Stimulated activated CD4-positive, alpha-beta T cell treated with anti-CD3 and anti-CD28 coated beads, Interleukin-4, amount 100 ng/mL, for 4 hours (primary cell): Measurements from ENCODE around the gene CDH4.
"Not testable (repeated sequence)": the region's sequence is repeated elsewhere in the genome, so short reads cannot be mapped to it uniquely, and the experiment has no call there.

Source experiments
- DNase-seq, 2 experiments: peaks; one replicate each; pipeline ENCODE4 v3.0.0-alpha.2; 2020

CDH4 gene

DNA sequence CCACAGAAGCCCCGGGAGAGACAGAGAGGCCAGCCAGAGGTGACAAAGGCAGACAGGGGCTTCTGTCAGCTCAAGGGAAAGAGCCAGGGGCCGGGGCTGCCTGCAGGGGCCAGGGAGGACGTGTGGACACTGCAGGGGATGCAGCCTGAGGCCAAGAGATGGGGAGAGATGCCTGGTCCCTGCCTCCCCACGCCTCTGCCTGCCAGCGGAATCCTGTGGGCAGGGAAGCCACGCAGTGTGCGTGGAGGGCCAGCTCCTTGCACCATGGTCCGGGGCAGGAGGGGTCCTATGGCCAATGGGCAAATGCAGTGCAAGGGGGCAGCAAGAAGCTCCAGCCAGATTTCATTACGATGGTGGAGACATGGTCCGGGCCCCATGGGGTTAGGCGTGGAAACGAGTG lies 224.9 kb downstream of the CDH4 start:
- DNase-seq: no peak

DNA sequence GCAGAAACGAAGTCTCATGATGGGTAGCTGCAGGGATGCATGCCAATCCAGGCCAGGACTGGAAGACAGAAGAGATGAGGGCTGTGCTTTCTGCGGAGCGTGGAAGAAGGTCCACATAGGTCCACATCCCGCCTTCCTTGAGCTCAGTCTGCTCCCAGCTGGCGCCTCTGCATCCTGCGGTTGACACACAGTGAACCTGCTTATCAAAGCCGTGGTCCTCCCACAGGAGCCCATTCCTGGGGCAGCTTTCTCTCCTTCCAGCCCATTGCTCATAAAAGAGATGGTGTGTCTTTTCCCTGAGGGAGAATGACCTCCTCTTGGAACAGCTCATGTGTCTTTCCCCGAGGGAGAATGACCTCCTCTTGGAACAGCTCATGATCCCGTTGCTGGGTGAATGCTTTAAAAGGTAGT lies 225.4 kb downstream of the CDH4 start:
- DNase-seq: no peak

DNA sequence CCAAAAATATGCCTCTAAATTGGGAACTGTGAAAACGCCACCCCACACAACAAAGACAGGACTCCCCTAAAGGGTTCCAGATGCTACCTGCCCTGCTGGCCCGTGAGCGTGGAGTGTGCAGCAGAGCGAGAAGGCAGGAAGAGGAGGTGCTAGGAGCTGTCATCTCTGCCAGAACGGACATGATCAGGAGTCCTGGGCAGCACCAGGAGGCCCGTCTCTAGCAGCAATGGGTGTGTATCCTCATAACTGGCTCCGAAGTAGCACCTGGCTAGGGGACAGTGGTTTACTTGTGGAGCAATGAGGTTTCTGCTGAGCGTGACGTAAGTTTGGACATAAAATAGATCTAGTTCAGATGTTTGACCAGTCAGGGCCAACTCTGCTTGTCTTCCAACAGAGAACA lies 226.0 kb downstream of the CDH4 start:
- DNase-seq: no peak

DNA sequence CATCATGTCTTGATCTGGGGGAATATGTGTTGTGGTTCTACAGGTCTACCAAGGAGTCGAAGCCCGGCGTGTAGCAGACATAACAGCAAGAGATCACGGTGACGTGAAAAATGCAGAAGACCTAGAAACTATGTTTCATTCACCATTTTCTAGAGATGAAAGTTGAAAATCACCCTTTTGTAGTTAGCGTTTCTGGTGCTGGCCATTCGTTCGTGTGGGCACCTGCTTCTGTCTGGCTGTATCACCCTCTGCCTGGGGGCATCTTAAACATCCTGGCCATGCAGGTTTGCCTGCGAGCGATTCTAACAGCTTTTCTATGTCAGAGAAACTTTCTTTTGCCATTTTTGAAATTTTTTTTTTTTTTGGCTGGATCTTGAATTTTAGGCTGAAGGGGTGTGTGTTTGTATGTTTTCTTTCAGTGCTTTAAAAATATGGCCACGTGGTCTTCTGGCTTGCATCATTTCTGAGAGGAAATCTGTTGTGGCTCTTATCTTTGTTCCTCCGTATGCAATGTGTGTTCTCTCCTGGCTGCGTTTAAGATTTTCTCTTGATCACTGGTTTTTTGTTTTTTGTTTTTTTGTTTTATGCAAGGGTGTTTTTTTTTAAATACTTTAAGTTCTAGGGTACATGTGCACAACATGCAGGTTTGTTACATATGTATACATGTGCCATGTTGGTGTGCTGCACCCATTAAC lies 226.7 kb downstream of the CDH4 start:
- DNase-seq: no peak

DNA sequence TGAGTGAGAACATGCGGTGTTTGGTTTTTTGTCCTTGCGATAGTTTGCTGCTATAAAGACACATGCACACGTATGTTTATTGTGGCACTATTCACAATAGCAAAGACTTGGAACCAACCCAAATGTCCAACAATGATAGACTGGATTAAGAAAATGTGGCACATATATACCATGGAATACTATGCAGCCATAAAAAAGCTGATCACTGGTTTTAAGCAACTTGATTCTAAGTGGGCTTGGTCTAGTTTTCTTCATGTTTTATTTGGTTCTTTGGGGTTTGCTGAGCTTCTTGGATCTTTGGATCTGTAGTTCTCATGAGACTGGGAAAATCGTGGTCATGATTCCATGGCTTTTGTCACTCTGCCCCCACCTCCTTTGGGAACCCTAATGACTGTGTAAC lies 227.4 kb downstream of the CDH4 start:
- not testable (repeated sequence) for DNase-seq

DNA sequence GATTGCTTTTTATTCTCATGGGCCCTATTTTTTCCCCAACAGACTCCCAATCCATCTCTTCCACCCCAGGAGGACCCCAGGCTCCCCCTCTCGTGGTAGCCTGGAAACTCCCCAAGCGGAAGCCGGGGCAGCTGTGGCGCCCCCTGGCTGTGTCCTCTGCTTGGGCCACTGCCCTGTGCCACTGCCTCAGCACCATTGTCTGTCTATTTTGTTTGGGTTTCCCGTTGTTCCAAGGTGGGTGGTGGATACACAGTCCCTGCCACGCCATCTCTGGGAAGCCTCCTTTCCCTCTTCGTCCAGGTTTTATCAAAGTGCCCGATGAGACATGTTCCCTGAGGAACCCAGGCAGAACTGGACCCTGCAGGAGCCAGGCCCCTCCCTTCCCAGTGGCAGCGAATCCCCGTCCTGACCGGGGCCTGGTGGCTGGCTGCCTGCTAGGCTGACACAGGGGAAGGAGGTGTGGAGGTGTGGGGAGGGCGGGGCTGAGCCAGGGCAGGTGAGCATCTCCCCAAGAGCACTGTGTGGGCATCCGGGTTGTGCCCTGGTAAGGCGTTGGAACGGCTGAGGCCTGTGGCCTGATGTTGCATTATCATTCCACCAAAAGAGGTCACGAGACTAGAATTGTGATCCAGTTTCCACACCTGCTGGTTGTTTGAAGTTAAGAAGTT lies 228.2 kb downstream of the CDH4 start:
- DNase-seq: no peak

DNA sequence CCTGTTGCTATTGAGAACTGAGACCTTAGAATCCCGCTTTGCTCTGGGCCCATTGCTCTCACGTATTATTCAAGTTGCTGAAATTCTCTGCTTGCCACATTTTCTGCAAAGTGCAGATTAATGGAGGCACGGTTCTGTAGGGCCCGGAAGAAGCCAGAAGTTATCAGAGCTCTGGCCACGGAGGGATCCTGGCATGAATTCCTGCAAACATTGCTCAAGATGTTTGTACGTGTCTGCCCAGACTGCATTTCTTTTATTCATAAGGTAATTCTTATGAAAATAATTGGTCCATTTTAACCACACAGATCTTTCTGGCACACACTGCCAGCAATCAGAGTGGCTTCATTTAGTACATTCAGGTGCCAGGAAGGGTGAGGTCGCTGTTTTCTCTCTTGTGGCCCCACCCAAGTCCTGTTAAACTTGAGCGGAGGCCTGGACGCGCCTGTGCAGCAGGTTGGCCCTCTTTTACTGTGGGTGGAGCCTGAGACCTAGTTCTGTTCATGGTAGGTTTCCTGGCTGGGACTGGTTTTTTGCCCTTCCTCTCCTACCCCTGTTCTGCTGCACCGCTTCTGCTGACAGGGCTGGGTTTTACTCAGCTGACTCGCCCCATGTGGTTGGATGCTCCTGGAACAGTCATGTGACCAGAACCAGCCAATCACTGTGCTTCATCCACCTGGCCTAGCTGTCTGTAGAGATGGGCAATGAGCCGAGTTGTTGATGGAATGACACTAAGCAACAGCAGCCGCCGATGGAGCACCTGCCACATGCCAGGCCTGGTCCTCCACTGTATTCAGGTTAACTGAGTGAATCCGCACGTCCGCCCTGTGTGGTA lies 230.2 kb downstream of the CDH4 start:
- no peak for DNase-seq

DNA sequence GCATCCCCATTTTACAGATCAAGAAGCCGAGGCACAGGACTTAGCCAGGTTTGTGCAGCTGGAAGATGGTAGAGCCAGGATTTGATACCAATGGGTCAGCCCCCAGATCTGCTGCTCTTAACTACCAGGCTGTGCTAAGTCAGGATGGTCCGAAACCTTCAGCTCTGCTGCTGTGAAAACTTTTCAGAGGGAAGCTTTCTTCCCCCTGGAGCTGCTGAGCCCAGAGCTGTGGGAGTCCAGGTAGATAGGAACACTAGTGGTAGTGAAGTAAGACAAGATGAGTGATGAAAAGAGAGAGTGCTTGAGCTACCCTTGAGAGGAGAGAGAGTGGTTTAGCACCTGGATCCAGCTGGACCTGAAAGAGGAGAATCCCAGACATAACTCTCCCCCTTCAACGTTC lies 230.8 kb downstream of the CDH4 start:
- no peak for DNase-seq

DNA sequence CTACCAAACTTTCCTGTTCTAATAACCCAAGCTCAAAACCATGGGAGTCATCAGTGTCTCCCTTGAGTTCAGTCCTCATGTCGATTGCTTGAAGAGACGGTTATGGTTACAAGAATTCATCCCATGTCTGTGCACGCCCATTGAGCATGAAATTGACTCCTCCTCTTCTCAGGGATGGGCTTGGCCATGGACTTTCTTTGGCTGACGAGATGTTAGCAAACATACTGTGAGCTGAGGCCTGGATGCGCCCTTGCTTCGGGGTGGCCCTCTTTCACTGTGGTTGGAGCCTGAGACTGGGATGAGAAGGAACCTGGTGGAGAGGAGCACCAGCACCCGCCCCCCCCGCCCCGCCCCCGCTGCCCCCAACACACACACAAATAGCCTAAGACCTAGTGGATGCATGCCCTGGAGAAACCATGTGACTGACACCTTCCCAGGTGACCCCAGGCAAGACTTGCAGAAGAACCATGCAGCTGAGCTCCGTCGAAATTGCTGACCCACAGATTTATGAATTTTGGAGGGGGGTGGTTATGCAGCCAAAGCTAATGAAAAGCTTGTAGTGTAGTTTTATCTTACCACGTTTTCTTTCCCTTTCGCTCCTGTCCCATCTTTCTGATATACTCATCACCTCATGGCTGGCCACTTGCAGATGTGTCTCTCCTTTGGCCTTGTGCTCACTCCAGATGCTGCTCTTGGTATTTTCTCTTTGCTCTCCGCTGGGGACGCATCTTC lies 231.4 kb downstream of the CDH4 start:
- no peak for DNase-seq

DNA sequence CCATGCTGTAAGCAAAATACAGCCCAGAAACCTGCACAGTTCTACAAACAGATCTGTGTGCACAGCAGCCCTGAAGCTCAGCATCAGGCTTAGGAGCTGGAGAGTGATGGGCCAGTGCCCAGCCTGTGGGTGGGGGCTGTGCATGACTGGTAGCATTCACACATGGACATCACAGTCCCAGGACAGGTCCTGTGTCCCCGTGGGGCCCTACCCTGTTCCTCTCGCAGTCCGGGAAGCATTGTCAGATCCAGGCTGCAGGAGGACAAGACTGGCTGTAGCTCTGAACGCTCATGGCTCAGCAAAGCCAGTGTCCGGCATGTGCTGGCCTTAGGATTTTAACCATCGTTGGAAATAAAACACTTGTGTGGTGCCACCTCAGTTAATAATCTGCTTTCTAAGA lies 234.1 kb downstream of the CDH4 start:
- no peak for DNase-seq

DNA sequence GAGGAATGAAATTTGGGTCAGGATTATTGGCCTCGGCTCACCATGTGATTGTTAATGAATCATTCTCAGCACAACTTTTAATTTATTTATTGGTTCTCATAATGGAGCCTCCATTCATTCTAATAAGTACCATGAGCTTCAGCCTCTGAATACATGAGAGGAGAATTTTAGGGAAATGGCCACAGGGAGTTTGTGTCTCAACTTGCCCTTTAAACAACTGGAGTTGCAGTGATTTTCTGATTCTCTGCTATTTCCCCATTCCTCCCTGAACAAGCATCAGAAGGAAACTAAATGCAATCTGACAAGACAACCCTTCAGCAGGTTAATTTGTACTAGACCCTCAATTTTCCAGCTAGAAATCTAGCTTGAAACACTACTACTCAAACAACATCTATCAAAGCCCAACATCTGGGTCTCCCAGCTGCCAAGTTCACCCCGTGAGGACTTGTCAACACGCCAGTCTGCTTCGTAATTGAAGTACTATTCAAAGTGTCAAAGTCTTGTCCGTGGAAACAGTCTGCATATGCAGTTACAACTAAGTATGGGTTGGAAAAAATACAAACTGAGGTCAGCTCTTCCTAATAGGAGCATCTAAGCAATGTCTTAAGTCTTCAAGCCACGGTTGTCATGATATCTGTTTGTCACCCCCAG lies 235.4 kb downstream of the CDH4 start:
- no peak for DNase-seq

DNA sequence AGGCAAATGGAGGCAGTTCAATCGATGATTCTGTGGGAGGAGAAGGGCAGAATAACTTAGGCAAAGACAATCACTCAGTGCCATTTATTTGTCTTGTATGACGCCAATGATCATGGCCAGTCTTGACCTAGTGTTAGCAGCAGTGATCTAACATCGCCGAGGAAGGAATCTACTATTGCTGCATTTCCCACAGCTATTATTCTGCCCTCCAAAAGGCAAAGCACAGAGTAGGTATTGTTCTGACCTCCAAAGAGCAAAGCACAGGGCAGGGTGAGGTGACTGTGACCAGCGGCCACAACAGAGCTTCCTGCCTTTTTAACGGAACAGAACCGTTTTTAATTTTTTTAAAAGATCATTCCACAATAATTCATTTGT lies 235.9 kb downstream of the CDH4 start:
- DNase-seq: no peak

DNA sequence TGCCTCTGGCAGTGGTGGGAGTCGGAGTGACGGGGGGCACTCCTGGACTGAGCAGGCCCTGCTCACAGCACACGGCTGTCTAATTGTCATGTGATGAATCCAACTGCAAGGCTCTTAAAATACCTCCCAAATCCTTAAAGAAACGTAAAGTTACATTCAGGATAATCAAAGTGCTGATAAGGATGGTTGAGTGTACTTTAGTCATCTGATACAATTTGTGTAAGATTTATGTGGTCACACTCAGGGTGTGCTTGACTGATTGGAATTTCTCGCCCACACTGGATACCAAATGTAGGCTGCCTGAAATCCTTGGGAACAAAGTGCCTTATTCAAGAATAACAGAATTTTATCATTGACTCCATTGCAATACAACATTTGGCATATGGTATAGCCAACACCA lies 238.7 kb downstream of the CDH4 start:
- DNase-seq: no peak

DNA sequence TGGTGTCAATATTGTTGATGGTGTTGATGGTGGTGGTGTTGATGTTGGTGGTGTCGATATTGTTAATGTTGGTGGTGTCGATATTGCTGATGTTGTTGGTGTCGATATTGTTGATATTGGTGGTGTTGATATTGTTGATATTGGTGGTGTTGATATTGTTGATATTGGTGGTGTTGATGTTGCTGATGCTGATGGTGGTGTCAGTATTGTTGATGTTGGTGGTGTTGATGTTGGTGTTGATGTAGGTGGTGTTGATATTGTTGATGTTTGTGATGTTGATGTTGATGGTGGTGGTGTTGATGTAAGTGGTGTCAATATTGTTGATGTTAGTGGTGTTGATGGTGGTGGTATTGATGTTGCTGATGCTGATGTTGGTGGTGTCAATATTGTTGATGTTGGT lies 240.0 kb downstream of the CDH4 start:
- no peak for DNase-seq

DNA sequence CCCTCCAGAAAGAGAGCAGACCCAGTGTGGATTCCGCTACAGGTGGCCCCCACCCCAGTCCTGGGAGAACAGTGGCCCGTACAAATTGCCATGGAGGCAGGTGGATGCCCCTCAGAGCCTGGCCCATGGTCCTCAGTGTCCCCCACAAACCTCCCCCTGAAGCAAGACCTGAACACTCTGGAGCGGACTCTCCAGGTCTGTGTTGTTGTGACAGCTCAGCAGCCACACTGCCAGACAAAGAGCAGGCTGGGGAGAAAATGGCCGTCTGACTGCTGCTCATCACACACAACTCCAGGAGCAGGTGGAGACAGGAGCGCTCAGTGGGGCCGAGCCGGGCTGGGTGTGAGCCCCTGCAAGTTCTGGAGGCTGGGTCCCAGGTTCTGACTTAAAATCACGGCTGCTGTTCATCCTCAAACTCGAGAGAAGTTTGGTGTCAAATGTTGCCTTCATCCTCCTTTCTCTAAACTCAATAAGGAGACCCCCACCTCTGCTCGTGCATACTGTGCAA lies 241.8 kb downstream of the CDH4 start:
- DNase-seq: no peak

DNA sequence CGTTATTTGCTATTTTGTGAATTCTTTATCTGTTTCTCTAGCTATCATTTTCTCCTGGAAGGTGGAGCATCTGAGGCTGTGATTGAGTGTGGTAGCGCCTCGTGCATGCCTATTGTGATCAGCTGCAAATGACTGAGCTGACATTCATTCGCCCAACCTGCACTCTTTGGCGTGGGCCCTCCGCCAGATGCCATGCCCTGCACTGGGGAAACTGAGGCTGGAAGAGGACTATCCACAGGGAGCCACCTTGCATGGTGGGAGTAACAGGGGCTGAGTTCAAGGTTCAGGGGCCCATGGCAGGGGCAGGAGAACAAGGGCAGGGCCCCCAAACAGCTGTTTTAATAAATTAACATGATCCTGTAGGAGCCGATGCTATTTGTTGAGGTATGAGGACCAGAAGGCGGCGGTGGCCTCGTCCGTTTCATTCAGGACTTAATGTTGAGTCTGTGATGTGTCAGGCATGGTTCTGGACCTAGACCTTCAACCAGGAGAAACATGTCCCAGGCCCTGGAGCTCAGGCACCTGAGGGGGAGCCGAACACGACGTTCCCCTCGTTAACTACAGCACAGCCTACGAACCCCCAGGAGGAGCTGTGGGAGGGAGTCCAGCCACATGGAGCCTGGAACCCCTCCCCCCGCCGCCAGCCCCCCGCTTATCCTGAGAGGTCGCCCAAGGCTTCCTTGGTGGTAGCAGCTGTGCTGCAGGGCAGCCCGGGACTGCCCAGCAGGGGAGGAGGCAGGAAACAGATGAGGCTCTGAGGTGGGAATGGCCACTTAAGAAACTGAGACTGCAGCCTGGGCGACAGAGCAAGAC lies 242.9 kb downstream of the CDH4 start:
- no peak for DNase-seq

DNA sequence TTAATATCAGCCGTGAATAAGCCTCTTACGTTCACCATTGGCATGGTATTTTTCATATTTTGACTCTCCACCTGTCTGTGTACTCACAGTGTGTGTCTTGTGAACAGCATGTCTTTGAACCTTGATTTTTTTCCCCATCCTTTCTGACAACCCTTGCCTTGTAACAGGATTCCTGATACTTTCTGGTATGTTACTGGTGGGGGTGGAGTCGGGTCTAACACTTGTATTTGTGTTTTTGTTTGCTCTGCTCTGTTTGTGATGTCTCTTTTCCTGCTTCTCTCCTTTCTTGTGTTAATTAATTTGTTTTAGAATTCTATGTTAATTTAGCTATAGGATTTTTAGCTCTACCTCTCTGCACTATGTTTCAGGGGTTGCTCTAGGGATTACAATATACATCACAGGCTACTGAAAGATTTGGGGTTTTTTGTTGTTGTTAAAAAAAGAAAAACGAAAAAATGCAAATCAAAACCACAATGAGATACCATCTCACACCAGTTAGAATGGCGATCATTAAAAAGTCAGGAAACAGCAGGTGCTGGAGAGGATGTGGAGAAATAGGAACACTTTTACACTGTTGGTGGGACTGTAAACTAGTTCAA lies 245.1 kb downstream of the CDH4 start:
- DNase-seq: no peak

DNA sequence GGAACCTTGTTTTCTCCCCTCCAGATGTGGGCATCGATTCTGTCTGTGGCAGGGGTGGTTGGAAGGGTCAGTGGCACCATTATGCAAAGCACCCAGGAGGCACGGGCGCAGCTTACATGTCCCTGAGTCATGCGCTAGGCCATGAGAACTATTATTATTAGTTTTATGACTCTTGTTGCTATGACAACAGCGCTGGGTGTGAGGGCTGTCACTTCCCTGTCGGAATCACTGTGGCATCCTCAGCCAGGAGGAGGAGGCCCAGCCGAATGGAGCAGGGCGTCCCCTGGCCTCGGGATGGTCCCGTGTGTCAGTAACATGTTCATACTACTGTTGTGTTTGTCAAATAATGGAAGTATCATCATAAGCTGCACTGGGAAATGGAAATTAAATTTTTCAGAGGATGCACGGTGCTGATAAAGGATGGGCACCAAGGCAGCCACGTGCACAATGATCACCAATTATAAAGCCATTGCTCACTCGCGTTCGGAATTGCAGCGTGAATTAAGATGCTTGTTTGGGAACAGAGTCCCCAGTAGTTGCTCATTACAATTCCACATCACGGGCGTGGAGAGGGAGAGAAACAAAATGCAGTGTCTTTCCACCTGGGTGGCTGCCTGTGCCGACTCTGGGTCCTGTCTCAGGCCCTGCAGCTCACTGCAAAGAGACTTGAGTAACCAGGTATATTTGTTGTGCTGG lies 247.9 kb downstream of the CDH4 start:
- DNase-seq: no peak

DNA sequence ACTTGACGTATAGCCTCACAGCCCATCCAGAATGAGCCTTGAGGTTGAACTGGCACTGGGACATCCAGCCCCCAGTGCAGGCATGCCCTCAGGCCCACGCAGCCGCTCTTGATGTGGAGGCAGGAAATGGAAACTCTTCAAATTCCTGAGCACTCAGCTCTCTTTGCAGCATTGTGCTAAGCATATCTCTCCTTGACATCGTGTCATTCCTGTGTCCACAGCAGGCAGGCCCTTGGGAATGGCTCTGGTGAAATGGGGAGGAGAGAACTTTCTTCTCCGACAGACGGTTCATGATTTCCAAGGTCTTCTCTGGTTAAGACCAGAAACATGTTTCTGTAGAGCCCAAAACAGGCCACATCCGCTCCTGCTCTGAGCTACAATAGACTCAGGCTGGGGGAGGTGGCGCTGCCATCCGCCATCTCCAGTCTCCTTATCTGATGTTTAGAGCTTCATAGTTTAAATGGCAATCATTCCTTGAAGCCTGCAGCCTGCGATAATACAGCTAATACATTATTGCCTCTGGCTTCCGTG lies 248.8 kb downstream of the CDH4 start:
- DNase-seq: no peak

DNA sequence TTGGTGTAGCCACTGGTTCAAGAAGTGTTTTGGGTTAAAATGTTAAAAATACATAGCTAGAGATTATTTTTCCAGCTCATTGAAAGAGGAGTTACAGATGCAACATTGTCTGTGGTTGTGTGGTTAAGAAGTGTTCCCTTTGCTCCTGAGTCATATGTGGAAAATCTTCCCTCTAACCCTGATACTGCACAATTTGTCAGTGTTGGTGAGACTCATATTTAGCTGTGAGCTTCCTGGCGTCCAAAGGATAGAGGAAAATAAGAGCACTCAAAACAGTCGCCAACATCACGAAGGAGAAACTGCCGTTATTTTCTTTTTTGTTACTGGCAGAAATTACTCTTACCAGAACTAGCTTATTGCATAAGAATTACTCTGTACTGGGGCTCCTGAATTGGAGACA lies 250.4 kb downstream of the CDH4 start:
- no peak for DNase-seq
